Measurements from ENCODE around the gene RIT1.
A peak's percentile ranks its signal among the peaks of the same experiment; 100 is the strongest.

Gene RIT1

GRCh38 chr1:155946633-155947219 is 35.6 kb upstream of the RIT1 start:
- TF ChIP-seq CTCF (conservative IDR thresholded peaks at IDR 0.05; ENCODE audit: low read length) (no peak), EZH2phosphoT487 (IDR thresholded peaks at IDR 0.05; ENCODE audit: borderline replicate concordance) (no peak)
- Histone ChIP-seq H3K79me2 (ENCODE audit: insufficient read depth, low read length) (no peaks in the 10 kb centered on the region; the same call in 1 of the 2 replicates), H3K27me3 (ENCODE audit: insufficient read depth, low read length, poor library complexity, severe bottlenecking) (no peaks in the 10 kb centered on the region), H3K9me2 (replicated peaks; ENCODE audit: low read depth, low read length) (no peaks in the 10 kb centered on the region), H3K4me3 (ENCODE audit: low read length, poor library complexity, severe bottlenecking) (no peak overlapping the region), H3F3A (ENCODE audit: low read depth) (0 out of 2 replicates have a peak, but pooled peaks cover 4% of the 10 kb centered on the region), H2AFZ (ENCODE audit: low read length) (no peak overlapping the region), H4K20me1 (ENCODE audit: insufficient read depth, low read length, poor library complexity, severe bottlenecking) (peaks cover 17% of the 10 kb centered on the region), H3K9ac (ENCODE audit: low read depth, low read length, poor library complexity, severe bottlenecking) (peak overlapping the region; percentile 24), H3K9me3 (ENCODE audit: insufficient read depth, low read depth, low read length) (no peaks in the 10 kb centered on the region), H3K36me3 (ENCODE audit: insufficient read depth, low read length) (peaks cover 53% of the 10 kb centered on the region; the same call in 1 of the 2 replicates), H3K4me1 (ENCODE audit: insufficient read depth, low read length, poor library complexity, severe bottlenecking) (peaks cover 15% of the 10 kb centered on the region), H3K4me2 (ENCODE audit: low read depth, low read length, poor library complexity, severe bottlenecking) (peak overlapping the region; percentile 30)

GRCh38 chr1:155944444-155944799 is 33.3 kb upstream of the RIT1 start:
- peaks cover 2% of the 10 kb centered on the region for H4K20me1 ChIP-seq (ENCODE audit: insufficient read depth, low read length, poor library complexity, severe bottlenecking)
- H2AFZ ChIP-seq (ENCODE audit: low read length) = no peak overlapping the region
- H3K4me1 ChIP-seq (ENCODE audit: insufficient read depth, low read length, poor library complexity, severe bottlenecking) = peaks cover 33% of the 10 kb centered on the region
- H3K9ac ChIP-seq (ENCODE audit: low read depth, low read length, poor library complexity, severe bottlenecking) = no peak overlapping the region
- no peak overlapping the region for H3K4me3 ChIP-seq (ENCODE audit: low read length, poor library complexity, severe bottlenecking)
- H3K9me3 ChIP-seq (ENCODE audit: insufficient read depth, low read depth, low read length) = no peaks in the 10 kb centered on the region
- no peaks in the 10 kb centered on the region for H3K9me2 ChIP-seq (replicated peaks; ENCODE audit: low read depth, low read length)
- peaks cover 31% of the 10 kb centered on the region; the same call in 1 of the 2 replicates for H3K36me3 ChIP-seq (ENCODE audit: insufficient read depth, low read length)
- no peaks in the 10 kb centered on the region for H3K27me3 ChIP-seq (ENCODE audit: insufficient read depth, low read length, poor library complexity, severe bottlenecking)
- H3K4me2 ChIP-seq (ENCODE audit: low read depth, low read length, poor library complexity, severe bottlenecking) = no peak overlapping the region
- TF ChIP-seq CTCF (conservative IDR thresholded peaks at IDR 0.05; ENCODE audit: low read length) = no peak
- H3F3A ChIP-seq (ENCODE audit: low read depth) = 0 out of 2 replicates have a peak, but pooled peaks cover 4% of the 10 kb centered on the region
- no peaks in the 10 kb centered on the region for H3K79me2 ChIP-seq (ENCODE audit: insufficient read depth, low read length)

- TF ChIP-seq CTCF (conservative IDR thresholded peaks at IDR 0.05; ENCODE audit: low read length) (no peak), EZH2phosphoT487 (IDR thresholded peaks at IDR 0.05; ENCODE audit: borderline replicate concordance) (no peak)
- Histone ChIP-seq H3K4me2 (ENCODE audit: low read depth, low read length, poor library complexity, severe bottlenecking) (no peak overlapping the region), H3K4me3 (ENCODE audit: low read length, poor library complexity, severe bottlenecking) (no peak overlapping the region)
Measured at GRCh38 chr1:155942578-155943141, 31.5 kb upstream of the RIT1 start.

More at GRCh38 chr1:155942578-155943141, 31.5 kb upstream of the RIT1 start:
- Histone ChIP-seq H3K36me3 (ENCODE audit: insufficient read depth, low read length) (peaks cover 17% of the 10 kb centered on the region; the same call in 1 of the 2 replicates), H3K9me3 (ENCODE audit: insufficient read depth, low read depth, low read length) (no peaks in the 10 kb centered on the region), H3K9ac (ENCODE audit: low read depth, low read length, poor library complexity, severe bottlenecking) (no peak overlapping the region), H4K20me1 (ENCODE audit: insufficient read depth, low read length, poor library complexity, severe bottlenecking) (peaks cover 2% of the 10 kb centered on the region), H3F3A (ENCODE audit: low read depth) (0 out of 2 replicates have a peak, but pooled peaks cover 4% of the 10 kb centered on the region), H3K4me1 (ENCODE audit: insufficient read depth, low read length, poor library complexity, severe bottlenecking) (peaks cover 33% of the 10 kb centered on the region), H3K79me2 (ENCODE audit: insufficient read depth, low read length) (no peaks in the 10 kb centered on the region), H2AFZ (ENCODE audit: low read length) (no peak overlapping the region), H3K9me2 (replicated peaks; ENCODE audit: low read depth, low read length) (no peaks in the 10 kb centered on the region), H3K27me3 (ENCODE audit: insufficient read depth, low read length, poor library complexity, severe bottlenecking) (no peaks in the 10 kb centered on the region)
